GM19324 (cell line): ENCODE results near the gene SLC2A5.
"Not testable (repeated sequence)": the region's sequence is repeated elsewhere in the genome, so short reads cannot be mapped to it uniquely, and the experiment has no call there.

Source experiments
- ATAC-seq: cut with Tn5 transposase; IDR thresholded peaks from one replicate; pipeline ENCODE4 v1.9.1; 2021; ENCODE audit warnings: mild to moderate bottlenecking, moderate library complexity; ENCODE audit not compliant: unreplicated experiment, low FRiP score

SLC2A5 gene

DNA sequence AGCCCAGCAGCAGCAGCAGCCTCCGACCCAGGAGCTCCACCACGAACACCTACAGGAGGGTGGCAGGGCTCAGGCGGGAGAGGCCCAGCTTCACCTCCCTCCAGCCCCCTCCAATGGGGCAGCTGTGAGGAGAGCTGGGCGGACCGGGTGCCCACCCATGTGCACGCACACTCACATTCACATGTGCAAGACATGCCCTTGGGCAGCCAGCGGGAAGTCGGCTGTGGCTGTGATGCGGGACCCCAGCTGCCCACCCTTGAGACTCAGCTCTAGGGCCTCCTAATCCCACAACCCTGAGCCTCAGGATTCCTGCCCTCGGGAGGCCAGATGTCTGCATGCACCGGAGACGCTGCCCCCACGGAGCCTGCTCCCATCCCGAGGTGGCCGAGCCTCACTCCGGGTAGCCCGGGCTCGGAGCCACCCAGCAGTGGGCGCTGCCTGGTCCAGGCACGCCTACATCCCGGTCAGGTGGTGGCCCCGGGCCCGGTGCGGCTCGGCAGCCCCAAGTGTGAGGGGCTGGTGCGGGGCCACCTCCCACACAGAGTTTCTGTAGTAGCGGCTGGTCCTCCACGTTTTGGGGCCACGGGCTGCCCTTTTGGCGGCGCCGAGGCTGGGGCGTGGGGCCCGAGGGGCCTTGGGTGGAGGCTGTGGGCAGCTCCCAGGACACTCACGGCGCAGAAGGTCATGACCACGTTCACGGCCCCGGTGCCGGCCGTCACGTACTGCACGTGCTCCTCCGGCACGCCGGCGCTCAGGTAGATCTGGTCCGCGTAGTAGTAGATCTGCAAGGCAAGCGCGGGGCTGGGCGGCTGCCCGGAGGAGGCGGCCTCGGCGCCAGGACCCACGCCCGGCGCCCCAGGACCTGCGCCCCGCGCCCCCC is 30.3 kb downstream of the SLC2A5 start:
- no peak for ATAC-seq

DNA sequence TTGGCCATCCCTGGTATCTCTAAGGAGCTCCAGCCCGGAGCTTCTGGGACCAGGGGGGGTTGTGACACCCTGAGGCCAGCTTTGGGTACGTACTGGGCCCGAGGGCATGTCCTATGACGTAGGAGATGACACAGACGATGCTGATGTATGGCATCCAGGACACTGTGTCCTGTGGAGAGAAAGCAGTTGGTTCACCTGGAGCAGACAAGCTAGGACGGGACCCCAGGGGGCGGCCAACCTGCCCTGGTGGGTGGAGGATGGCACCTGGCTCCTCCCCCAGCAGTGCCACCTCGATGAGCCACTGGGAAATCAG is 31.1 kb downstream of the SLC2A5 start:
- ATAC-seq: no peak

DNA sequence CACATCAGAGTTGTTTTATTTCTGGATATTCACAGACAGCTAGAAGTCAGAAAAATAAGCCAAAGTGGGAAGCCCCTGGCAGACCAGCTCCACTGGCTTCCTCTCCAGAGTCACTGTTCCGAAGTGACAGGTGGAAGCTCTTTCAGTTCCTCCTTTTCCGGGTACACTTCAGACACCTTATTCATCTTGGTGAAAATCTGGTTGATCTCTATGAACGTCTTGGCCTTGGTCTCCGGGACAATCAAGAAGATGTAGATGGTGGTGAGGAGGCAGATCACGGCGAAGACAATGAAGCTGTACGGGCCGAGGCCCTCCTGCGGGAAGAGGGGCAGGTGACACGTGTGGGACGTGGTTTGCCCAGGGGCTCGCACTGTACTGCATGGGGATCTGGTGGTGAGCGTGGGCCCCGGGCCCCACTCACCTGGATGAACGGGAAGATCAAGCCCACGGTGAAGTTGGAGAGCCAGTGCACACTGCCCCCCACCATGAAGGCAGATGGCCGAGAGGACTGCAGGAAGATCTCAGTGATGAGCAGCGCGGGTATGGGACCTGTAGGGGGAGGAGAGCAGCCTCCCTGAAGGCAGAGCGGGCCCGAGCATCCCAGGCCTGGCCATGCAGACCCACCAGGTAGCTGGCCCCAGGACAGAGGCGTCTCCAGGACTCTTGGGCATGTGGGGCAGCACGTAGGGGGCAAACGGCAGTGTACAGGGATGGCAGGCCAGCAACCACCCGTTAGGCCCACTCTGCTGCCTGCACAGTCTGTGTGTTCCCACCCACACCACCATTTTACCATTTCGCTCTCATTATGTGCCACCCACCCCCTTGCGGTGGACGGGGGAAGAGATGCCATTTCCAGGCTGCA is 31.7 kb downstream of the SLC2A5 start:
- ATAC-seq: no peak

DNA sequence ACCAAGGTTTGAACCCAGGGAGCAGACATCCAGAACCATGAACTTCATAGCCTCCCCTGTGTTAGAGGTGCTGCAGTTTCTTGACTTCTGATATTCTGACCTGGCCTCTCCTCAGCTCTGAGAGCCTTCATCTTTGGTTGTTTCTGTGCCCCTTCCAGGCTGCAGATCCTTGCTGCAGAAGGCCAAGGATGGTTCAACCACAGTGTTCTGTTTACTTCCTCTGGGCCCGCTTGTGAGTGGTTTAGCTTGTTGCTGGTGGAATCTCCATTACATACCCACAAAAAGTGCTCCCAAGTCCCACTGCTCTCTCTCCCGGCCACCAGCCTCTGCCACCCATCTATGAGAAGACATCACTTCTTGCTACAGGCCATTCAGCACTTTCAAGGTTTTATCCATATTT is 34.2 kb downstream of the SLC2A5 start:
- ATAC-seq: no peak

DNA sequence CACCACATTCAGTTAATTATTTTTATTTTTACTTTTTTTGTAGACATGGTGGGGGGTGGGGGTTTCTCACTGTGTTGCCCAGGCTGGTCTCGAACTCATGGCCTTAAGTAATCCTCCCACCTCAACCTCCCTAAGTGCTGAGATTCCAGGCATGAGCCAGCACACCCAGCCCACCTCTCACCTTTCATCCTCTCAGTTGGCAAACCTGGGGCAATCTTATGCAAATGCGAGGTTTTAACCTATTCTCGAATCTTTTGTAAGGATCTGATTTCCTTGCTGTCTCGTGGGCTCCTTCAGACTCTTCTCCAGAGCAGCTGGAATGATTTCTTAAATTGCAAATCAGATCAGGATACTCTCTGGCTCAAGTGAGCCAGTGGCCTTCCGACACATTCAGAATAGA is 36.1 kb downstream of the SLC2A5 start:
- no peak for ATAC-seq

DNA sequence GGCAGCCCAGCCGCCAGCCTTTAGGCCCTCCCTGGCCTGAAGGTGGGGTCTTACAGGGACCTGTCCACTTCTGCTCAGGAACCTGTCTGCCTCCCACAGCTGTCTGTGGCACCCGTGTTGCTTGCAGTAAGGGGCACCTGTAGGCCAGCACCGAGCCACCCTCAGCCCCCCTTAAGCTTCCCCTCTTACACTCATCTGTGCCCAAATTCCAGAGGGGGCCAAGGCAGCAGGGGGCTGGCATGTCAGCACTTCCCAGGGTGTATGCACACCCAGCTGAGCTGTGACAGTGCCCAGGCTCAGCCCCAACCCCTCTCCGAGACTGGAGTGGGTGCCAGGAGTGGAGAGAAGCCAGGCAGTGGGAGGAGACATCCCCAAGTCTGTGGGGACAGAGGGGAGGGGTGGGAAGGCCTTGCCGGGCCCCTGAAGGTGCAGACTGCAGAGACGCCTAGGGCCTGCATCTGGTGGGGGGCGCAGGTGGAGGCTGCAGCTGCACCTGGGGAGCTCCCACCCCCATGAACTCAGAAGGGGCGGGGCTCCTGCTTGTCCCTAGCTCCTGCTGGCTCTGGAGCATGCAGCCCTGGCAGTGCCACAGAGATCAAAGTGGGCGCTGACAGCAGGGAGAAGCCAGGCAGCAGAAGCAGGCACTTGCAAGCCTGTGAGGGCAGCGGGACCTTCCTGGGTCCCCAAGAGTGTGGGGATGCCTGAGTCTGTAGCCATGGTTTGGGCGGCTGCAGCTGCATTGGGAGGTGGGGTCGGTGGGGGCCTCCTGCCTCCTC is 37.8 kb downstream of the SLC2A5 start:
- ATAC-seq: no peak

DNA sequence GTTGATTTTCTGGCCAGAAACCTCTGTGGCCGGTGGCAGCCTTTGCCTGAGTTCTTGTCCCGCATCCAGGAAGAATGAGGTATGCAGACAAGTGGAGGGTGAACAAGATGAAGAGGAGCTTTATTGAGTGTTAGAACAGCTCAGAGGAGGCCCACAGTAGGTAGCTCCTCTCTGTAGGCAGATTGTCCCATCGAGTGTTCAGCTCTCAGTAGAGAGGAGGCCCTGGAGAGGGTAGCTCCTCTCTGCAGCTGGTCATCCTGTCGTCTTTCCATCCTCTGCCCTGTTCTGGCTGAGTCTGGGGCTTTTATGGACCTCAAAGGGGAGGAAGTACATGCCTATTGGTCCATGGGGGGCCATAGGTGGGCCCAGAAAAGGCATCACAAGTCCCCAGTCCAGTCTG is 38.4 kb downstream of the SLC2A5 start:
- not testable (repeated sequence) for ATAC-seq

DNA sequence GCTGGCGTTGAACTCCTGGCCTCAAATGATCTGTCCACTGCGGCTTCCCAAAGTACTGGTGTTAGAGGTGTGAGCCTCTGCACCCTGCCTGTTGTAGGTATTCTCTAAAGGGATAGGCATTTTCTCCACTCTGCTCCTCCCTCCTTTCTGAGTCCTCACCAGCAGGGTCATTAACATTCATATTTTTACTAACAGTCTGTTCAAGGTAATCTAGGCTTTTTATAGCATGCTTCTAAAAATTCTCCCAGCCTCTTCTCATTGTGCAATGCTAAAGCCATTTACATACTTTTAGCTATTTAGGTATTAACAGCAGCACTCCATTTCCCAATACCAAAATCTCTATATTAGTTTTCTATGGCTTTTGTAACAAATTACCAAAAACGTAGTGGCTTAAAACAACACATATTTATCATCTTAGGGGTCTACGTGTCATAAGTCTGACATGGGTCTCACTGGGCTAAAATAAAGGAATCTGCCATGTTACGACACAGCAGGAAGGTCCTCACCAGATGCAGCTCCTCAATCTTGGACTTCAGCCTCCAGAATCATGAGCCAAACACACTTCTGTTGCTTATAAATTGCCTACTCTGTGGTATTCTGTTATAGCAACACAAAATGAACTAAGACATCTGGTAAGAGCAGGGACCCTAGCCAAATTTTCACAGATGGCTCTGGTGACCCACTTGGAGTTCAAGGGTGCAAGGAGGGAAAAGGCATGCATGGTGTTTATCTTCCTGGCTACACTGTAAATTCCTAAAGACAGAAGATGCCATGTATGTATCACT is 40.3 kb downstream of the SLC2A5 start:
- no peak for ATAC-seq

DNA sequence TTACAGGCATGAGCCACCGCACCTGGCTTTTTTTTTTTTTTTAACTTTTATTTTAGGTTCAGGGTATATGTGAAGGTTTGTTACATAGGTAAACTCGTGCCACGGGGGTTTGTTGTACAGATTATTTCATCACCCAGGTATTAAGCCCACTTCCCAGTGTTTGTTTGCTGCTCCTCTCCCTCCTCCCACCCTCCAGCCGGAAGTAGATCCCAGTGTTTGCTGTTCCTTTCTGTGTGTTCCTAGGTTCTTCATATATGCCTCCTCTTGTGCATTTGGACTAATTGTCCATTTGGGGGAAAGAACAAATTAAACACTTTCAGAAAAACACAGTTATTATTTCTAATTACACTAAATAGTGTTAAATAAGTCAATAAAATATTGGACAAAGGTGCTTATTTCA is 42.1 kb downstream of the SLC2A5 start:
- ATAC-seq: no peak

DNA sequence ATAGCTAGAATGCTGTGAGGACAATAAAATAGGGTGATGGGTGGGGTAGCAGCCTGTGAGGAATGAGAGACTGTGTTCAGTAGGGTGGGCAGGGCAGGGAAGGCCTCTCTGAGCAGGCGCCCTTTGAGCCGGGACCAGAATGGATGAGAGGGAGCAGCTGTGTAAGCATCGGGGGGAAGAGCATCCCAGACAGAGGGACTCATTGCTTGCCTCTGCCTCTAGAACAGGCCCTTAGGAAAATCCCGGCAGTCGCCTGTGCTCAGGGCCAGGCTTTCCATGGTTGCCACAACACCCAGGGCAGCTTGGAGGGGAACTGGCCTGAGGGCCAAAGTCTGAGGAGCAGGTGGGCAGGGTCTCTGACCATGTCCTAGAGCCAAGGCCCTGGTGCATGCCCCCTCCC is 44.0 kb downstream of the SLC2A5 start:
- ATAC-seq: no peak

DNA sequence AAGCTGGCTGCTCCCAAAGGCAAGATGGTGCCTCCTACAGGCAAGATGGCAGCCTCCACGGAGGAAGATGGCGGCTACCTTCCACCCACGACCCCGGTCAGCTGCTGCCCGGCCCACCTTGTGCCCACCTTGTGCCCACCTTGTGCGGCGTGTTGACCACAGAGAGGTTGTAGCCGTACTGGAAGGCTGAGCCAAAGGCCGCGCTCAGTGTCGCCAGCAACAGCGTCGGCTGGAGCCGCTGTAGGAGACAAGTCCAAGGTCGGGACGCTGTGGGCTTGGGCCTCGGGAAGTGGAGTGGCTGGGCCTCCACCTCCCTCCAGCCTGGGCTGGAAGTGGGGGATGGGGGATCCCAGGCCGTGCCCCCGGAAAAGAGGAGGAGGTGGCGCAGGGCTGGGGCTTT is 44.6 kb downstream of the SLC2A5 start:
- ATAC-seq: no peak

DNA sequence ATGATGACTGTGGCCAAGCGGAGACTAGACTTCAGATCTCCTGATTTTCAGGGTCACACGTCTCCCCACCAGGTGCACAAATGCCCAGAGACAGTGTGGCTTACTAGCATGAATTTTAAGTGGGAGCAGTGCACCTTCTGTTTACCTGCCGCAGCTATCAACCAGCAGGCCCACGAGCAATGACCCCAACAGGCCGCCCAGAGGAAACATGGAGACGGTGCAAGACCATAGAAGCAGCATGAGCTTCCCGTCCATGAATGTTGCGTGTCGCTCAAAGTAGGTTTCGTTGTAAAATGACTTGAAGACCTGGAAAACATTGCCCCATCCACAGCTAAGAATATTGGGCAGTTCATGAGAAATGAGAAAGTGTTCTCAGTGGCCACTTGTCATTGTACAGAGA is 46.7 kb downstream of the SLC2A5 start:
- no peak for ATAC-seq

DNA sequence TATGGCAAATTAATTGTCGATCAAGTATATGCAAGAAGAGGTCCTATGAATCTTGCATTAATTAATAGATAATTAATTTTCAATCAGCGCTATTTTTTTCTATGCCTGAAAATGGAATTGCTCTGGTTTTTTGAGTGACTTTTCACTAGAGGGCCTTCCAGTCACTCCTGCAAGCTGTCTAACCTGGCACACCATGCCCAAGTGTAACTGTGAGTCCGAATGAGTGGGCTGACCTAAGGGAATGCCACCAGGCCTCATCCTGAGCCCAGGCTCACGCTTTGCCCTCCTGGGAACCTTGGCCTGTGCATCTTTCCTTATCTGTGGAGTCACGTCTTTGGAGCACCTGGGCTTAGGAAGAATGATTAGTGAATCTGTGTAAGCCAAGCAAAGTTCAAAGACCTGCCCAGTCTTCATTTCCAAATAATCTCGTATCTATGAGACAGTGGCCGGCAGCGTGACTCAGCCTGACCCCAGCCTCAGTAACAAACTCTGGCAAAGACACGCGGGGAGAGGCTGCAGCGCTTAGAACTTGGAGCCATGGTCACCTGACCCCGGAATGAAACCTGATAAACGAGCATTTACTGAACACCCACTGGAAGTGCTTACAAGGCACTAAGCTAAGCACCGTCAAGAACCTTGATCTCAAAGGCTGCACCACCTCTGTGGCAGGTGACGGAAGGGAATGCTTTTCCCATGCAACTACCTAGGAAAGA is 47.3 kb downstream of the SLC2A5 start:
- not testable (repeated sequence) for ATAC-seq

DNA sequence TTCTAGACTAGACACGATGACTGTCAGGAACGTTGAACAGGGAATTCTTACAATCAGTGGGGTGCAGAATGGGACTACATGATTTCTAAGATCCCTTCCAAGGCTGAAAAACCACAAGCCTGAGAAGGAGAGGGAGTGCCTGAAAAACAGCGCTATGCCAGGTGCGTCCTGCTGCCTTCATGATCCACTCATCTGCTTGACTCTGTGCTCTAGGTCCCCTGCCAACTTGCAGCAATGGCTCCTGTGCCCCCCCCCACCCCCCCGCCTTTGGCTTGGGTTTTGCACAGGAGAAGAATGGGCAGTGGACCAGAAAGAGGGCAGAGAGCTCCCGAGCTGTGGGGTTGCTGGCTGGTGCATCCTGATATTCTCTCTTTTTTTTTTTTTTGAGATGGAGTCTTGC is 49.1 kb downstream of the SLC2A5 start:
- no peak for ATAC-seq

DNA sequence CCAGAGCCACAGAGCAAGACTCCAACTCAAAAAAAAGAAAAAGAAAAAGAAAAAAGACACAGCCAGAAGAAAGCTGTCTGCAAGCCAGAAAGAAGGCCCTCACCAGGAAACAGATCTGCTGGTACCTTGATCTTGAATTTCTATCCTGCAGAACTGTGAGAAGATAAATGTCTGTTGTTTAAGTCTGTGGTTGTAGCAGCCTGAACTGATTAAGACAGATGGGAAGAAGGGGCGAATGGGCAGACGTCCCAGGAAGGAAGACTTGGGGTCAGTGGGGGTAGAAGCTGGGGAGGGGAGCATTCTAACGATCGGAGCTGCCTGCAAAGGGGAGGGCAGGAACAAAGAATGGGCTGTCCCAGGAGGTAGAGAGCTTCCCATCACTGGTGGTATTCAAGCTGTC is 49.5 kb downstream of the SLC2A5 start:
- ATAC-seq: no peak

DNA sequence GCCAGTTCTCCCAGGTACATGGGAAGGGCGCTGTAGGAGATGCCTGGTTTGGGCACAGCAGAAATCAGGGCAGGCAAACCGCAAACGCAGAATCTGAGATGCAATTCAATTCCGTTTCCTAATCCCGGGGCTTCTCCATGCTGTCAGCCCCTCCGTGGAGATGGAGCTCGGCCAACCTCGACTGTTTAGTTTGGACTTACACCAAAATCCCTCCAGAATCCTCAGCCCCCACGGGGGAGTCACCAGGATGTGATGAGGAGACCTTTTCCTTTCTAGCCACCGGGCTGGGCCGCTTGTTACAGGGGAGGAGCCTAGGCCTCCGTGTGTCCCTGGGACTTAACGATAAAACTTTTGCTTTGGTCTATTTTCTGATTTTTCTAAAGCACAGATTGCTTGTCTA is 51.1 kb downstream of the SLC2A5 start:
- ATAC-seq: no peak

DNA sequence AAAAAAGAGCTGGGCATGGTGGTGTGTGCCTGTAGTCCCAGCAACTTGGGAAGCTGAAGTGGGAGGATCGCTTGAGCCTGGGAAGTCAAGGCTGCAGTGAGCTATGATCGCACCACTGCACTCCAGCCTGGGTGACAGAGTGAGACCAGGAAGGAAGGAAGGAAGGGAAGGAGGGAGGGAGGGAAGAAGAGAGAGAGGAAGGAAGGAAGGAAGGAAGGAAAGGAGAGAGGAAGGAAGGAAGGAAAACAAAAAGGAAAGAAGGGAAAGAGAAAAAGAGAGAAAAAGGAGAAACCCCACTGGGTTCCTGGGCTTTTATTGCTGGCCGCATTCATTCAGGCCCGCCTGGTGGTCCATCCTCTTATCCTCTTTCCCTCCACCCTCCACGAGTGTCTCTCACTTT is 53.0 kb downstream of the SLC2A5 start:
- ATAC-seq: no peak

DNA sequence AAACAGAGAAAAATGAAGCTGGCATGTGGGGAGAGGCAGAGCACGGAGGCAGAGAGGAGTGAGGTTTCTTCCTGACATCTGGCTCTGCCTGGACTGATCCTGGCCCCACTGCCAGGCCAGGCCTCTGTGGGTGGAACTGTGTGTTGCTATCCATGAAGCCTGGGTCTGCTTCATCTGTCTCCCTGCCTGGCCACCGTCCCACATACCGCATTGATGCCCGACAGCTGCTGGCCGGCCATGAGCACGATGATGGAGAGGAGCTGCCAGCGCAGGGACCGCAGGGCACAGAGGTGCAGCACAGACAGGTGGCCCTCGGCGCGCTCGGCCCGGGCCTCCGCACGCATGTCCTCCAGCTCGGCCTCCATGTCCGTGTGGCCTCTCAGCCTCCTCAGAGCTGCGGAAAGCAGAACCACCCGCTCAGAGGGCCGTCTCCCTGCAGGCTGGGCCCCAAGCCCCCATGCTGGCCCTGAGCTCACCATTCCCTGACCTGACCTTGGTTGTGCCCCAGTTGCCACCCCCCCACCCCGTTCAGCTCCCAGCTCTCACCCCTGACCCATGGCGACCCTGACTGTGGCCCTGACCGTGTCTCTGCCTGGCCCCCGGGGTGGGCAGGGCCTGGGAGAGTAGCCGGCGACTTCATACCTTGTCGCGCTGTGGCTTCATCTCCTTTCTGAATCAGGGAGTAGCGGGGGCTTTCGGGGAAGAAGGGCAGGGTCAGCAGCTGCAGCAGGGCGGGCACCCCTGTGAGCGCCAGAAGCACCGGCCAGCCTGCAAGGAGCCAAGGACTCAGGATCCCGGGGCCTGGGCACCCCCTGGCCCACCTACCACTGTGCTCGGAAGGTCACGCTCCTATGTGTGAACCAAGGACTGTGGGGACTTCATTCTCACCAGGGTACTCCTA is 54.7 kb downstream of the SLC2A5 start:
- ATAC-seq: no peak

DNA sequence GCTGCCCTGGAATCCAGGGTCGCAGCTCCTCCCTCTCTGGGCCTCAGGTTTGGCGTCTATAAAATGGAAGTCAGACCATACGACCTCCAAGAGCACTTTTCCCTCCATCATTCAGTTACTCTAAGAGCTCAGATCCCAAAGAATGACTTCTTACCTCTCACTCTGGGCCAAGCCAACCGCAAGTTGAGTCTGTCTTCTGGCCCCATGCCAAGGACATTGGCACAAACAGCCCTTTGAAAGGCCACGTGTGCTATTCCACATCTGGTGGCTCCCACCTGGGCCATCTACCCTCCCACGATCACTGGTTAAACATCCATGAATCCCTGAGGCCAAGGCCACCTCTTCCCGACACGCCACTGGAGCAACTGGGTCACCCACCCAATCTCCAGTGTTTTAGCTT is 55.6 kb downstream of the SLC2A5 start:
- ATAC-seq: no peak
